ENCODE data around the gene C2CD2.

The C2CD2 gene

DNA sequence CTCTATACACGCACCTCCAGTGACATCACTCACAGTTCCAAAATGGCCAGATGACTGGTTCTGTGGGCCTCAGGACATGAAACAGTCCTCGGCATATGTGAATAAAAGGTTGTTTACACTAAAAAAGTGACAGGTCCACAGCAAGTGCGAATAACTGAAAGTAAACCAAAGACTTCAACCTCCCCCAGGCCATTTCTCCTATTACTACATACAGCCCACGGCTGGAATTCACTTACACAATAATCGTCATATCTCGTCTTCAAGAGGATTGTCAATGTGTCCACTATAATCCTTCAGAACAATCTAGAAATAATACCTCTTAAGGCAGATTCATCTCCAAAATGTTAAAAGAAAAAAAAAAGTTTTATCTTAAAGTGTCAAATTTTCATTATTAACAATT, 72.8 kb downstream of the C2CD2 start:
- DNase-seq: no peak

DNA sequence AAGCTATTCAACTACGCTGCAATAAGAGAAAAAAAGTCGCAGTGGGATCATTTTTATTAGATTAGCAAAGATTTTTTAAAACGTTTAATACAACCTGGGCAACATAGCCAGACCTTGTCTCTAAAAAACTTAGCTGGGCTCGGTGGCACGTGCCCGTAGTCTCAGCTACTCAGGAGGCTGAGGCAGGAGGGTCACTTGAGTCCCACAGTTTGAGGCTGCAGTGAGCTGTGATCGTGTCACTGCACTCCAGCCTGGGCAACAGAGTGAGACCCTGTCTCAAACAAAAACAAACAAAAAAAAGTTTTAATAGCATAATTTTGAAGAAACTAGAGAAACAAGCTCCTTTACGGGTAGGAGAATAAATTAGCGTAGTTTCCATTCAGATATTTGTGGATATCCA, 73.7 kb downstream of the C2CD2 start:
- no peak for DNase-seq

DNA sequence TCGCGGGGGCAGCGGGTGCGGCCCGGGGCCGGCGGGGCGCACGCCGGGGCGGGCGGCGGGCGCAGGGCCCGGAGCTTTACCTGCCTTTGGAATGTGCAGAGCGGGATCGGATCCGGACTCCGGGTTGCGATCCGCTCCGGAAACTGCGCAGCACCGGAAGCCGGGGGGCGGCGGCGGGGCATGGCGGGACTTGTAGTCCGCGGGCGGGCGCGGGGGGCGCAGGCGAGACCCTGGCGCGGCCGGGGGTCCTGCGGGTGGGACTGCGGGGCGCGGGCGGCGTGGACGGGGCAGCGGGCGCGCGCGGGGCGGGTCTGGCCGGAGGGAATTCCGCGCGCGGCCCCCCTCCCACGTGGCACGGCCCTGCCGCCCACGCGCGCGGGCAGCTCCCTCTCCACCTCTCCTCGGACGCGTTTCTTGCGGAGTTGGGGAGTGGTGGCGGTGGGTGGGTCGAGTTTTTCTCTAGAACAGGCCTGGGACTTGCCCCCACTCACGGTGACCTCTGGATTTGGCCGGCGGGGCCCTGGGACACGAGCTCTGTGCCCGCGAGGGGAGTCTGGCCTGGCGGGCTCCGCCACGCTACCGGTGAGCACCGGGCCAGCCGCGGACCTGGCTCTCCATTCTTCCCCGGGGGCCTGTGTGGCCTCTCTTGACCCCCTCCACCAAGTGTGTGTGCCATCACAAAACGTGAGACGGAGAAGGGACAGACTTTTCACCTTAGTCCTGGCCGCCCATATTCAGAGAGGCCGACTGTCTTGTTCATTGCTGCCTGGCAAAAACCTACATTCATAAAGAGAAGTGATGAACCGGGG, 74.4 kb downstream of the C2CD2 start, which contains the start of gene PRDM15:
Gene PRDM15, minus strand, starts transcription at position 155 of the 809 bp plus-strand sequence. CDS start 18,981 bp downstream, outside the sequence.
- peak; percentile 80 for DNase-seq

DNA sequence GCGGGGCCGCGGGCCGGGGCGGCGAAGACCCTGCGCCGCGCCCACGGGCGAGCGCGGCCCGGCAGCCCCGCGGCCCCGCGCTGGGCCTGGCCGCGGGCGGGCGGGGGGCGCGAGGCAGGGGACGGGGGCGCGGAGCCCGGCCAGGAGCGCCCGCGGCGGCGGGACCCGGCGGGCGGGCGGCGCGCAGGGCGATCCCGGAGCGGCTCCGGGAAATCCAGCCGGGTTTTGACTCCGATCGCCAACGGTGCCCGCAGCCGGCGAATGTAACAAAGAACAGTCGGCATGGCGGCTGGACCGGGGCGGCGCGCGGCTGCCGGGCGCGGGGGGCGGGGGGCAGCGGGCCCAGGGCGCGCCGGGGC, 75.0 kb downstream of the C2CD2 start:
- peak; percentile 85 for DNase-seq

DNA sequence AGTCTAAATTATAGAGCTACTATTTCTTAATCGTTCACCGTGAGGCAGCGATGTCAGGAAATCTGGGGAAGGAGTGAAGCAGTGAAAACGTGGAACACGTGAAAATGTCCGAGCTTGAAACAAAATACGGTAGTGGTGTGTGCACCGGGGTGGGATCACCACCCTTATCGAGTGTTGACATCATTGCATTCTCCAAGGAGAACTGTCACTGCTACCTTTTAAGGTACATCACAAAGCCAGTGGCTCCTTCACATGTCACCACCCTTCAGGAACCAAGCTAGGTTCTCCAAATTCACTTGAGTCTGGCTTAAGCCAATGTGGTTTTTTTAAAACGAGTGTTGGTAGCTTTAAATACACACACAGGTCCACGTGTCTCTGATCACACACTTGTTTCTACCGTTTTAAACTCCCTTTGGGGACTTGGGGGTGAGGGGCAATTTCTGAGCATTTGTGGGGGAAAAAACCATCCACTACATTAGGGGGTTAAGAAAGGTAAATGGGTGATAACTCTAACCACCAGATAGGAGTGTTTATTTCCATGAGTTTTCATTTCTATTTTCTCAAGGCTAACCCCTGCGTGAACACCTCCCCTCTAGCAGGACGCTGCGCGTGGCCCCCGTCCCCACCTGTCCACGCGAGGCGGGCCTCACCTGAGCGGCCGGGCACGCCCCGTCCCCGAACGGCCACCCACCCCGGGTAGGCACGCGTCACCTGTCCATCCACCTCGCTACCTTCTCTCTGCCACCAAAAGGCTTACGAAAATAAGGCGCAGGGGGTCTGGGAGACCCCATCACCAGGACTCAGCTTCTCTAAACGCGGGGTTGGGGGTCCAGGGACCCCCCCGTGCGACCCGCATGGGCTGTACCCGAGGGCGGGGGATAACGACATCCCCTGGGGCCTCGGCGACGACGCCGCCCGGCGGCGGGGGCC, 75.7 kb downstream of the C2CD2 start:
- DNase-seq: peak; percentile 34

DNA sequence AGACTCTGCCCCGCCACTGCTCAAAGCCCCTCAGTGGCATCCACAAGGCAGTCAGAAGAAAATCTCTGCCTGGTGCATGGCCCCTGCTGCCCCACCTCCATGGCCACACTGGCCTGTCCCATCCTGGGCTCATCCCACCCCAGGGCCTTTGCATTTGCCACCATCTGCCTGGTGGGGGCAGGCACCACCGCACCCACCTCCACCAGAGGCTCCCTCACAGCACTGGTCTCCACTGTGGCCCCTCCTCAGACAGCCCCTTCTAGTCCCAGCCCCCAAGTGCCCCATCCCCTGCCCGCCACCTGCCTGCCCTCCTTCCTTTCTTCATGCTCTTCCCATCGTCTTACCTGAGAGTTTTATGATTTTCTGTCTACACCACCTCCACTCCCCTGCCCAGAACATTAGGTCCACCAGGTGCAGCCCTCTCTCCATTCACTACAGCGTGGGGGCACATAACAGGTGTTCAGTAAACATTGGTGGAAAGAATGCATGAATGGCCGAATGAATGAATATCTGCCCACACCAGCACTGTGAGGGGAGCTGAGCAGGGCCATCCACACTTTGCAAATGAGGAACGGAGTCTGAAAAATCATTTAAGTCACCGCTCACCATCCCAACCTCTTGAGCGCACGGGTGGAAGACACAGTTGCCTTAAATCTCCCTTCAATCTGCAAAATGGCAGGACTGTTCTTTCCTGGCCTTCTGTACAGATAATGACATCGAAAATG, 76.7 kb downstream of the C2CD2 start:
- no peak for DNase-seq

DNA sequence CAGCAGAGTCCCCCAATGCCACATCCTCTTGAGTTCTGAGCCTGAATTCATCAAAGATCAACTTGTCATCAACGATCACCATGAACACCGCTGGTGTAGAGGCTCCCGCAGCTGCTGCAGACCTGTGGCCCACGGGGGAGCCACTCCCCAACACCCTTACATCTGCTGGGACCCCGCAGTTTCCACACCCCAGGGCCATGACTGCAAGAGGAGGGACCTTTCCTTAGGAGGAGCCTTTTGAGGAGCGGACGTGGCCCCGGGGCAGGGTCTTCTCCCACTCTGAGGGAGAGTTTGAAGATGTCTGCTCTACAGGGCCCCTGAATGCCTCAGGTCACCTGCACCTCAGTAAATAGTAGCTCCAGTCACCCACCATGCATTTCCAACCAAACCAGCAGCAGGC, 77.4 kb downstream of the C2CD2 start:
- no peak for DNase-seq

DNA sequence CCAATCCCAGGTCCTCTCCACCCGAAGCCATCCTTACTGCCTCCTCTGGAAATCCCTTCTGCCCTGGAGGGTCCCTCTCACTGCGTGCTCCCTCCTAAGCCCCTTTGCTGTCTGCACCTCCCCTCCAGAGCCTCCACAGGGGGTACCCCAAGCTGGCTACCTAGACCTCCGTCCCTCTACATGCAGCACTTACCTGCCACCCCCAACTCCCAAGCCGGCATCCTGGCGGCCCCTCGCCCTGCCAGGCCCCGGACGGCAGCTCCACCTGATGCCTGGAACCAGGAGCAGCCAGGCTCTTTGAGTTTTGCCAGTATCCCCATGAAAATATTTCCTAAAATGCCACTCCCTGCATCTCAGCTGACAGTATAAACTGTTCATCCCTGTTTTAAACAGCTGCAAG, 78.7 kb downstream of the C2CD2 start:
- DNase-seq: no peak

DNA sequence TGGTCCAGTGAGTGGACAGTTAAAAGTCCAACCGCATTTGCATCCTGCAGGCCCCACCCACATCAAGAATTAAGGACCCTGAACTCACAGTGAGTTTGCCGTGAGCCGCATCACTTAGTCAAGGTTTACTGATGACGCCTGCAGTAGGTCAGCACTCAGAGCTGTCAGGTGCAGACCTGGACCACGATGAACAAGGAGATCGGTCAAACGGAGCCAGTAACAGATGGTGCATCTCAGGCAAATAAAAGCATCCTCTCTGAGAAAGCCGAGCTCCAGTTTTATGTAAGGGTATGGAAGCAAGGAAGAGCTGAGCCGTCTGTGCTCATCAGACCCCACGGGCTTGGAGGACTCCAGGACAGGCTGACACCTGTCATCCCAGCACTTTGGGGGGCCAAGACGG, 79.2 kb downstream of the C2CD2 start:
- no peak for DNase-seq

DNA sequence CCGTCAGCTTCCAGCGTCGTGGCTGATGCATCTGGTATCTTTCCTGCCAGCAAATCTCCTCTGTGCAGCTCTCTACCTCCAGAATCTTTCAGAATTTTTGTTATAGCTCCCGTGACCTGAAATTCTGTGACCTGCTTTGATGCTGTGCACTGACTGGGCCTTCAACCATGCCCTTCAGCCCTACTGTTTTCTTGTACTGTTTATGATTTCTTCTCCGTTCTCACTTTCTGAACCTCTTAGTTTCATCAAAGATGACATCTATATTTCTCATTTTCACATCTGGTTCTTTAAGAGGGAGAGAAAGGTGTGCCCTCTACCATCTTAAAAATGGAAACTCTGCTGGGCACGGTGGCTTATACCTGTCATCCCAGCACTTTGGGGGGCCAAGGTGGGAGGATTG, 80.4 kb downstream of the C2CD2 start:
- no peak for DNase-seq

DNA sequence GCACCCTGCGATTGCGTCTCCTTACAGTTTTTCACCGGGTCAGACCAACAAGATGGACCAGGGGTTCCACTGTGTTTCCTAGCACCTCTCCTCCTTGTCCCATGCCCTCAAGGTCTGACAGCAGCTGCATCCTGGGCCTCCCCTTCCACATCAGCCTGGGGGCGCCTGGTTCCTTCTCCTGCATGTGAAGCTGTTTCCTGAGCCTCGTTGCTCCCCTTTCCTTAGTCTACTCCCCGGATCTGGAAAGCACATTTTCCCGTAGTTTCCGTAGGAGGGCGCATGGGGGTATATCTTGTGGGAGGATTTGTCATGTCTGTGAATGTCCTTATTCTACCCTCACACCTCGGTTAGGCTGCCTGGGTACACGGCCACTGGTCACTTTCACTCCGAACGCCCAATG, 80.8 kb downstream of the C2CD2 start:
- DNase-seq: no peak

DNA sequence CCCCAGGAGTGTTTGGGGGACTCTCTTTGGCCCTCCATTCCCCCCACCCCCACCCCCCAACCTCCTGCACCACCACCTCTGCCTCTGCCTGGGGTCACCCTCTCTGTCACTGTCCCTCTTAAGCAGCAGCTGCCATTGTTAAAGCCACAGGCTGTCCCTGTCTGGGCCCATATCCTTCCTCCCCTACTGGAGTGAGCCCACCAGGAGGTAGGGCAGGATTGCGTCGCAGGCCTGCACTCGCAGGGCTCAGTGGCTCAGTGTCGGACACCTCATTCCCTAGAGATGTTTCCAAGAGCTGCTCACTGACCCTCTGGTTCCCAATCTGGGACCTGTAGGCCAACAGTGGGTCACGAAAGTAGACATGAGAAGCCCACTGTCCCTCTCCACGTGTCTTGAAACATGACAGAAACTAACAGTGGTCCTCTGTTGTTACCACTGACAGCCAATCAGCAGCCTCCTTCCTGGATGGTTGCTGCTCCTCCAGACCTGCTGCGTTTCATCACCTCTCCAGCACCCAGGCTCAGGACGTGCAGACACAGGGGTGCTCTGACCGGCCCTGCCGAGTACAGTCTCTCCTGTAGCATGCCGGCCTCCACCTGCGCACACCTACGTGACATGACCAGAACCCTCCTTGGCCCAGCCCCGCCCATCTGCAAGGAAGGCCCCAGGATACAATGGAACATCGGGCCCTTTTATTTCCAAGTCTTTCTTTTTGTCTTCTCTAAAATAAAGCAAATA, 82.4 kb downstream of the C2CD2 start:
- DNase-seq: no peak

DNA sequence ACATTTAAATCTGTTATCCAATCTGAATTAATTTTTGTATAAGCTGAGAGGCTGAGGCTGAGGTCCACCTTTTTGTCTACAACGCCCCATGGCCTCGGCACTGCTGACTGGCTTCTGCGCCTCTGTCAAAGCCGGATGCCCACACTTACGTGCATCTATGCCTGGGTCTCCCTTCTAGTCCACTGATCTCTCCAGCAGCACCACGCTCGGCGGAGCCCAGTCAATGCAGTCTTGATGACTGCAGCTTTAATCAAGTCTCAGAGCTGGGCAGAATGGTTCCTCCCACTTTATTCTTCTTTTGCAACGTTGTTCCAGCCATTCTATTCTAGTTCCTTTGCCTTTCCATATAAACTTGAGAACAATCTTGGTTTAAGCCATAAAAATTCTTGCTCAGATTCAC, 84.0 kb downstream of the C2CD2 start:
- DNase-seq: no peak

DNA sequence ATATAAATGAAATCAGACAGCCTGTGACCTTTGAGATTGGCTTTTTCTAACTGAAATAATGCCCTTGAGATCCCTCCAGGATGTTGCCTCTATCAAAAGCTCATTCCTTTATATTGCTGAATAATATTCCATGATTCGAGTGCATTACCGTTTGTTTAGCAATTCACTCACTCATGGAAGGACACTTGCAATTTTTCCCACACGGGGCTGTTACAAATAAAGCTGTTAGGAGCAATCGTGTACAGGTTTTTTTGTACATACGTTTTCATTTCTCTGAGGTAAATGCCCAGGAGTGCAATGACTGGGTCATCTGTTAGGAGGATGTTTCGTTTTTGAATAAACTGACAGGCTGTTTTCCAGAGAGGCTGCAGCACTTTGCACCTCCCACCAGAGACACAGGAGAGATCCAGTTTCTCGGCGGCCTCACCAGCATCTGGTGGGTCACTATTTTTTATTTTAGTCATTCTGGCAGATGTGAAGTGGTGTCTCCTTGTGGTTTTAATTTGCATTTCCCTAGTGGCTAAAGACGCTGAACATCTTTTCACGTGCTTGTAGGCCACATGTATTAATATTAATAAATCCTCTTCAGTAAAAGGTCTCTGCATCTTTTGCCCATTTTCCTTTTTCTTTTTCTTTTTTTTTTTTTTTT, 85.6 kb downstream of the C2CD2 start:
- no peak for DNase-seq

DNA sequence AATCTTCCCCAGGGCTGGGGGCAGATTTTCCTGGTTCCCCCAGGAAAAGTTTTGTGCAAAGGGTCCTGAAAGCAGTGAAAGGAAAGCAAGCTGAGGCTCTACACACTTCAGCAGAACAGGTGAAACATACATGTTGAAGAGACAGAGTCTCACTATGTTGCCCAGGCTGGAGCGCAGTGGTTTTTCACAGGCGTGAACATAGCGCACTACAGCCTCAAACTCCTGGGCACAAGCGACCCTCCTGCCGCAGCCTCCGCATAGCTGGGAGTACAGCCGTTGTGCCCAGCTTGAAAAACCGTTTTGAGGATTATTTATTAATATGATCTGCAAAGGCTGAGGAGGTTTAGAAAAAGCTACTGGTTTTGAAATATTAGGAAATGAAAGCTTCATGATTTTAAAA, 86.5 kb downstream of the C2CD2 start:
- no peak for DNase-seq

DNA sequence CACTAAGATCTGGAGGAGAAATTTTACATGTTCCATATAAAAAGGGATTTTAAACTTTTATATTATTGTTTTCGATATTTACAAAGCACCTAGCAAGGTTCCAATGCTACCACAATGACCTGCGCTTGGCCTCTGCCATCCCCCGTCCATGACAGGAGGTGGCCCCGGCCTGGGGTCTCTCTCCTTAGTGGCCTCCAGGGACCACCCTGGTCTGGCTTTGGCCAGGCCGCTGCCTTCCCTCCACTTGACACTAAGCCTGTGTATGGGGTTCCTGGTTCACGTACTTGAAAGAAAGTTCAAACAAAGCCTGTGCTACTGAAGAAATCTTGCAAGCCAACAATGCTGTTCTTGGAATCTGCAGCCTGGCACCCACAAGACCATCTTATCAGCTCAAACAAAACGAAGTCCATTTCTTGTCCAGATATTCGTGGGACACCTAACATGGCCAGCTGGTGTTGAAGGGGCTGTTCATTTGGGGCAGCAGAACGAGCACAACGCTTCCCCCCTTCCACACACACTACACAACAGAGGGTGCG, 87.5 kb downstream of the C2CD2 start:
- no peak for DNase-seq

DNA sequence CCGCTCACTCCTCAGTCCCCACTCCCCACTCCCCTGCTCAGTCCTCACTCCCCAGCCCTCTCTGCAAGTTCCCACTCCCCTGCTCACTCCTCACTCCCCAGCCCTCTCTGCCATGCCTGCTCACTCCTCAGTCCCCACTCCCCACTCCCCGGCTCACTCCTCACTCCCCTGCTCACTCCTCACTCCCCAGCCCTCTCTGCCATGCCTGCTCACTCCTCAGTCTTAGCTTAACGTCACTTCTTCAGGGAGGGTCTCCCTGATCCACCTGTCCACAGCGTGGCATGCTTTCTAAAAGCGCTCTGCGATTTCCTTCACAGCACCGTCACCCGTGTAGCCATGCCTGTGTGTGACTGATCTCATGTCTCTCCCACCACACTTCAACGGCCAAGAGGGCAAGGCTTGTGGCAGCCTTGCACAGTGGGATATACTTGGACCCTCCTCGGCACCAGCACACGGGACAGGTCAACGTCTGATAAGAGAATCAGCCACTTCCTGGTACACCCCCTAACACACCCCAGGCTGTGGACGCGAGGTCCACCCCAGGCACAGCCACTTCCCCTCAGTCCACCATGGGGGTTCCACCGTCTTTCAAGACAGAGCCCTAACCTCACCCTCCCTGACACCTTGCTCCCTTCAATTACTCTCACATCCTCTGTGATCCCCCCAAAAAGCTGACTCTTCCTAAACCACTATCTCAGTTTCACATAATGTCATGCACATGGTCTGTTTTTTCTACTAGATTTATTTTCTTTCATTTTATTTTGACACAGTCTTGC, 88.6 kb downstream of the C2CD2 start:
- no peak for DNase-seq

DNA sequence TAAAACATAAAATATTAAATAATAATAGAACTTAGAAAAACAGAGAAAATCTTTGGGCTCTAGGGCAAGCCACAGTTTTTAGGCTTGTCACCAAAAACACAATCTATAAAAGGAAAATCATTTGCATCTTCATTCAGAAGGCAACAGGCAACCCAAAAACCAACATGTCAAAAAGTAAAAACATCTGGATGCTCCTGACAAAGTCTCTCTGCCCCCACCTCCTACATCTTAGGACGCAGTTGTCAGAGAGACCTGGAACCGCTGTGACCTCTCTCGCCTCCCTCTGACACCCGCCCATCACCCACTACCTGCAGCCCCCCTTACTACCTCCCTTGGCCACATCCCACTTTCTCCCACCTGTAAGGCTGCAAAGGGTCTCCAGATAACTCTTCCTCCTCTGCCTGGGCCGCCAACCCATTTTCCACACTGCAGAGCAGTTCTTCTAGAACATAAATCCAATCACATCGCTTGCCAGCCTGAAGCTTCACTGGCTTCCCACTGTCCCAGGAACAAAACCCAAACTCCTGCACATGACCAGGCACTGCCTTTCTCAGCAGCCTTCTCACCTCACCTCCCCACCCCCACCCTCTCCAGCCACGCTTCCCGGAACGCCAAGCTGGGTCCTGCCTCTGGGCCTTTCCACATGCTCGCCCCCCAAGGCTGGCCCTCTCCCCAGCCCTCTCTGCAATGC, 89.4 kb downstream of the C2CD2 start:
- no peak for DNase-seq

DNA sequence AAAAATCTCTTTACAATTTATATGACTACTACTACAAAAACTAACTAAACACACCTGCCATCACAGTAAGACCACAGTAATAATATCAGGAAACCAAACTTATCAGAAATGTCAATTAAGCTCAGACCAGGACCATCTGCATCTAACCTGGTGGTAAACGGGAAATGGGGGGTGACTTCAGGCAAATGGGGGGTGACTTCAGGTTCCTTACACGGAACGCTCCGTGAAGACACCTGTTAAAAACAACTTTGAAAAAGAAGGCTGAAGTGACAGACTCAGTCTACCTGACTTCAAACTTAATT, 90.4 kb downstream of the C2CD2 start:
- no peak for DNase-seq

DNA sequence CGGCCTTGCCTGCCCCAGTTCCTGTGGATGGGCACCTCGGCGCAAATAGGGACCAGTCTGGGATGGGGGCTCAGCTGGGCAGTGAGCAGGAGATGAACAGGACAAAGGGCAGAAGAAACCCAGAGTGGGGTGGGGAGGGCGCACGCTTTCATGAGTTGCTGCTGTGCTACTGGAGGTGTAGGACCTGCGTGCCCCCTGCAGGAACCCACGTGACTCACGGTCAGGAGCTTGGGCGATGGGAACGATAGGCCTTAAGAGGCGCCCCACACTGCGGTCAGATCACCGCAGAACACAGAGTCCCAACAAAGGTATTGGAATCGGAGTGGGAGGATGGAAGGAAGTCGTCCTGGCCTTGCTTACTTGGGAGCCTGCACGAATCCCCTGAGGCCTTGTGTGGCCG, 91.8 kb downstream of the C2CD2 start:
- DNase-seq: no peak

DNA sequence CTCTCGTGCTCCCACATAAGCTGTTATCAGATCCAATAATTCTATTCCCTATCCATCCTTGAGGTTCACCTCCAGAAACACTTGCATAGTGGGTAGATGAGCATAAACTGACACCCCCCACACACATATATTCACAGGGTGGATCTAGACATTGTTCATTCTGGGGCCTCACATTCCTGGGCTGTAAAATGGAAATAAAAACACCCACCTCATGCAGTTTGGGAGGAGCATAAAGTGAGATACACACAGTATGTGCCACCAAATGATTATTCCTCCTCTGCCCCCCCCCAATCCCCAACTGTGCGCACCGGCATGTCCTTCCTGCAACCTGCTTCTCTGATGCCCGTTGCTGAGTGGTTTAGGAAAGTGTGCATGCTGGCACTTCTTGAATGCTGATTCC, 92.6 kb downstream of the C2CD2 start:
- DNase-seq: no peak
